ENCODE results near the gene UNC93B1.
A peak's percentile ranks its signal among the peaks of the same experiment; 100 is the strongest.
"Not testable (repeated sequence)": the region's sequence is repeated elsewhere in the genome, so short reads cannot be mapped to it uniquely, and the experiment has no call there.

Gene UNC93B1

DNA sequence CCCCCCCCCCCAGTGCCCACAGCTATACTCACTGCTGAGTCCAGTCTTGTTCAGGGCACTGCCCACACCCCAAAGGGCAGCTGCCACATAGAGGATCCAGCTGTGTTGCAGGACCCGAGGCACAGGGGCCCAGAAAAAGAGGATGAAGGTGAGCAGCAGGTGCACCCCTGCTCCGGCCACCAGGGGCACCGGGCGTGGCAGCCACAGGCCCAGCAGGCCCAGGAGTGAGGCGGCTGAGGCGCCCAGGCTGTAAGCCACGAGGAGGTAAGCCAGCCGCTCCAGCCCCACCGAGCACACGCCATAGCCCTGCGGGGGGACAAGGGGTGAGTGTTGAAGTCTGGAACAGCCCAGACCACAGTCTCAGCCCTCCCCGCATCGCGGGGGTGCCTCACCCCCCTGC, 8.3 kb downstream of the UNC93B1 start:
- not testable (repeated sequence) for H3K4me1 ChIP-seq (ENCODE audit: control insufficient read depth in 1 of 2, insufficient read depth in 2 of 2, low read length in 2 of 2); H3K27me3 ChIP-seq (ENCODE audit: insufficient read depth, low read length); H2BK12ac ChIP-seq (ENCODE audit: low read length); H2AFZ ChIP-seq (ENCODE audit: insufficient read depth, low read length, poor library complexity); H3K4me3 ChIP-seq (ENCODE audit: low read depth, low read length); H3K36me3 ChIP-seq (ENCODE audit: control insufficient read depth in 1 of 2, insufficient read depth in 2 of 2, low read length in 2 of 2); H3K4ac ChIP-seq (ENCODE audit: low read depth, low read length); H3K27ac ChIP-seq (ENCODE audit: low read depth, low read length); H4K12ac ChIP-seq (ENCODE audit: low read depth, low read length); H3K18ac ChIP-seq (ENCODE audit: low read length); H3K14ac ChIP-seq (ENCODE audit: low read length); H3K4me2 ChIP-seq (ENCODE audit: low read length); H3K9ac ChIP-seq (ENCODE audit: low read length); H3K79me2 ChIP-seq (ENCODE audit: control insufficient read depth, insufficient read depth, low read length, poor library complexity); H4K91ac ChIP-seq (ENCODE audit: low read depth, low read length); DNase-seq; H3K79me1 ChIP-seq (ENCODE audit: low read length); H3K9me3 ChIP-seq (ENCODE audit: insufficient read depth, low read depth, low read length); H2BK5ac ChIP-seq (ENCODE audit: low read depth, low read length, poor library complexity); H3K23ac ChIP-seq (ENCODE audit: low read length); H2AK5ac ChIP-seq (ENCODE audit: low read length); H4K8ac ChIP-seq (ENCODE audit: low read depth, low read length); H2BK120ac ChIP-seq (ENCODE audit: insufficient read depth, low read length, poor library complexity)
- no CpG with 5 or more reads among the region's 14 CpGs for WGBS (ENCODE audit: extremely low coverage, insufficient coverage, insufficient read length)

DNA sequence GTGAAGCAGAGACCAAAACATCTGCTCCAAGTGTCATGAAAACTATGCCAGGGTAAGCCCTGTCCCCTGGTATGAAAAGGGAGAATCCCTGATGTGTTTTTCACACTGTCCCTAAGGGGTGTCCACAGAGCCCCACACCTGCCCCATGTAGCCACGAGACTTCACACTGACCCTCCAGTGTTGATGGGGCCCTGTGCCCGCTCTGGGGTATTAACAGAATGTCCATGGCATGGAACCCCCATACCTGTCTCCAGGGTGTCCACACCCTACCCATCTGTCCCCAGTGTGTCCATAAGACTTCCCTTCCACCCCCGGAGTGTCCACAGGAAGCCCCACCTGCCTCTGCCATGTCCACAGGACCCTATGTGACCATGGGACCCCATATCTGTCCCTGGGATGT, 8.8 kb downstream of the UNC93B1 start:
- H3K23ac ChIP-seq (ENCODE audit: low read length); H3K4me1 ChIP-seq (ENCODE audit: control insufficient read depth in 1 of 2, insufficient read depth in 2 of 2, low read length in 2 of 2); H3K4me3 ChIP-seq (ENCODE audit: low read depth, low read length): not testable (repeated sequence)

DNA sequence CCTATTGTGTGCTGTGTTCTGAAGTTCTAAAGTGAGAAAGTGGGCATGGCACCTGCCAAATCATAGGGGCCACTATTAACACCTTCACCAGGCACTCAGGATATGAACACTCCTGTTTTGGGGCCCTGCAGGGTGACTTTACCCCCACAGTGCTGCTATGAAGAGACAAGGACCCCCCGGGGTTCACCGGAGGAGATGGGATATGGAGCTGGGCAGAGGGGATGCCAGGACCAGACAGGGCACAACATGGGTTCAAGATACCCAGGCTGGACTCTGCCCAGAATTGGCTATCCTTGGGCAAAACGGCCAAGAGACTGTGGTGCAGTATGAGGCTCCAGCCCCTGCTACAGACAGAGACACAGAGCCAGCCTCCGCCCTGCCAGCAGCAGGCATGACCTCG, 9.5 kb downstream of the UNC93B1 start:
- DNase-seq; H3K36me3 ChIP-seq (ENCODE audit: control insufficient read depth in 1 of 2, insufficient read depth in 2 of 2, low read length in 2 of 2); H4K8ac ChIP-seq (ENCODE audit: low read depth, low read length); H3K18ac ChIP-seq (ENCODE audit: low read length); H3K14ac ChIP-seq (ENCODE audit: low read length); H3K27me3 ChIP-seq (ENCODE audit: insufficient read depth, low read length); H3K9ac ChIP-seq (ENCODE audit: low read length); H3K79me1 ChIP-seq (ENCODE audit: low read length); H3K4ac ChIP-seq (ENCODE audit: low read depth, low read length); H2BK5ac ChIP-seq (ENCODE audit: low read depth, low read length, poor library complexity); H3K27ac ChIP-seq (ENCODE audit: low read depth, low read length); H3K4me3 ChIP-seq (ENCODE audit: low read depth, low read length); H3K79me2 ChIP-seq (ENCODE audit: control insufficient read depth, insufficient read depth, low read length, poor library complexity); H4K12ac ChIP-seq (ENCODE audit: low read depth, low read length); H3K4me2 ChIP-seq (ENCODE audit: low read length); H3K9me3 ChIP-seq (ENCODE audit: insufficient read depth, low read depth, low read length); H4K91ac ChIP-seq (ENCODE audit: low read depth, low read length); H2AFZ ChIP-seq (ENCODE audit: insufficient read depth, low read length, poor library complexity); H2BK120ac ChIP-seq (ENCODE audit: insufficient read depth, low read length, poor library complexity); H3K4me1 ChIP-seq (ENCODE audit: control insufficient read depth in 1 of 2, insufficient read depth in 2 of 2, low read length in 2 of 2); H2BK12ac ChIP-seq (ENCODE audit: low read length); H2AK5ac ChIP-seq (ENCODE audit: low read length); H3K23ac ChIP-seq (ENCODE audit: low read length): not testable (repeated sequence)
- WGBS (ENCODE audit: extremely low coverage, insufficient coverage, insufficient read length), result no CpG with 5 or more reads among the region's 5 CpGs

More for the DNA sequence above, 8.8 kb downstream of the UNC93B1 start:
- not testable (repeated sequence) for H2AK5ac ChIP-seq (ENCODE audit: low read length); H4K12ac ChIP-seq (ENCODE audit: low read depth, low read length); H3K9ac ChIP-seq (ENCODE audit: low read length); H2BK5ac ChIP-seq (ENCODE audit: low read depth, low read length, poor library complexity); H4K91ac ChIP-seq (ENCODE audit: low read depth, low read length); H3K9me3 ChIP-seq (ENCODE audit: insufficient read depth, low read depth, low read length); H3K4me2 ChIP-seq (ENCODE audit: low read length); H2BK120ac ChIP-seq (ENCODE audit: insufficient read depth, low read length, poor library complexity); DNase-seq; H4K8ac ChIP-seq (ENCODE audit: low read depth, low read length); H3K18ac ChIP-seq (ENCODE audit: low read length); H3K14ac ChIP-seq (ENCODE audit: low read length); H2BK12ac ChIP-seq (ENCODE audit: low read length); H2AFZ ChIP-seq (ENCODE audit: insufficient read depth, low read length, poor library complexity); H3K79me1 ChIP-seq (ENCODE audit: low read length); H3K4ac ChIP-seq (ENCODE audit: low read depth, low read length); H3K27ac ChIP-seq (ENCODE audit: low read depth, low read length); H3K27me3 ChIP-seq (ENCODE audit: insufficient read depth, low read length); H3K79me2 ChIP-seq (ENCODE audit: control insufficient read depth, insufficient read depth, low read length, poor library complexity); H3K36me3 ChIP-seq (ENCODE audit: control insufficient read depth in 1 of 2, insufficient read depth in 2 of 2, low read length in 2 of 2)
- WGBS (ENCODE audit: extremely low coverage, insufficient coverage, insufficient read length), result no CpG with 5 or more reads among the region's 3 CpGs

DNA sequence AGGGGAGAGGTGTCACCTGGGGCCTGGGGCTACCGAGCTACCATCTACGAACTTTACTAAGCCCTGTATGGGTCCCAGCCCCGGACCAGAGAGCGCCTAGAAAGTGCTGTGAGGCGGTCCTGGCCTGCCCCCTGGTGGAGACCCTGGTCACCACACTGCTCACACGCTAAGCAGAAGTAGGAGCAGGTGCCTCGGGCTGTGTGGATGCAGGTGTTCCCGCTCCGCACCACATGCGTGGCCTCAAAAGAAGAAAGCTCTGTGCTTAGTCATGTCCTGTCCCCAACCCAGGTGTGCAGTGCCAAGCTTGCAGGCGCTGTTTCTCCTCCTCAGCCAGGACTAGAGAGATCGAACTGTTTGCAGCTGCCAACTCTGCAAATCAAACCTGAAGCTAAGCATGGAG, 10.1 kb downstream of the UNC93B1 start:
- H3K79me2 ChIP-seq (ENCODE audit: control insufficient read depth, insufficient read depth, low read length, poor library complexity); H3K4me1 ChIP-seq (ENCODE audit: control insufficient read depth in 1 of 2, insufficient read depth in 2 of 2, low read length in 2 of 2); H4K8ac ChIP-seq (ENCODE audit: low read depth, low read length); H3K27me3 ChIP-seq (ENCODE audit: insufficient read depth, low read length); H3K9me3 ChIP-seq (ENCODE audit: insufficient read depth, low read depth, low read length); H3K36me3 ChIP-seq (ENCODE audit: control insufficient read depth in 1 of 2, insufficient read depth in 2 of 2, low read length in 2 of 2); H2BK120ac ChIP-seq (ENCODE audit: insufficient read depth, low read length, poor library complexity); H3K79me1 ChIP-seq (ENCODE audit: low read length); H3K23ac ChIP-seq (ENCODE audit: low read length); H3K4me2 ChIP-seq (ENCODE audit: low read length); H3K18ac ChIP-seq (ENCODE audit: low read length); H3K9ac ChIP-seq (ENCODE audit: low read length); H3K14ac ChIP-seq (ENCODE audit: low read length); H3K4me3 ChIP-seq (ENCODE audit: low read depth, low read length); H3K4ac ChIP-seq (ENCODE audit: low read depth, low read length); H2BK12ac ChIP-seq (ENCODE audit: low read length); H4K12ac ChIP-seq (ENCODE audit: low read depth, low read length); H2AFZ ChIP-seq (ENCODE audit: insufficient read depth, low read length, poor library complexity); H2BK5ac ChIP-seq (ENCODE audit: low read depth, low read length, poor library complexity); H3K27ac ChIP-seq (ENCODE audit: low read depth, low read length); H2AK5ac ChIP-seq (ENCODE audit: low read length); H4K91ac ChIP-seq (ENCODE audit: low read depth, low read length): not testable (repeated sequence)
- peak; percentile 80 to 83 for DNase-seq
- WGBS (ENCODE audit: extremely low coverage, insufficient coverage, insufficient read length), result no CpG with 5 or more reads among the region's 12 CpGs

All from trophoblast cell (in vitro differentiated cells and primary cell).